NCI-H128 (cell line): ENCODE results near the gene USP22.

ENCODE experiments used
- DNase-seq: peaks from one replicate; lab custom pipeline; 2025; ENCODE audit not compliant: unreplicated experiment; lab: John Stamatoyannopoulos, UW

Gene USP22

GRCh38 chr17:21049457-21049856 lies 6.6 kb upstream of the USP22 start:
- DNase-seq, result no peak

- DNase-seq, result no peak
Measured at GRCh38 chr17:21046216-21046615, 3.4 kb upstream of the USP22 start.

GRCh38 chr17:21044971-21045370 lies 2.2 kb upstream of the USP22 start:
- DNase-seq, result no peak

GRCh38 chr17:21043296-21044232 lies 753 bp upstream of the USP22 start:
- DNase-seq, result peak; percentile 82

- DNase-seq, result no peak
Measured at GRCh38 chr17:21041741-21042457, 912 bp downstream of the USP22 start.

GRCh38 chr17:21039839-21040575 lies 2.8 kb downstream of the USP22 start:
- no peak for DNase-seq

- DNase-seq, result no peak
Measured at GRCh38 chr17:21037117-21037803, 5.6 kb downstream of the USP22 start.

GRCh38 chr17:21036361-21036881 lies 6.4 kb downstream of the USP22 start:
- no peak for DNase-seq

GRCh38 chr17:21035406-21035805 lies 7.4 kb downstream of the USP22 start:
- DNase-seq, result no peak

- no peak for DNase-seq
Measured at GRCh38 chr17:21034340-21035235, 8.2 kb downstream of the USP22 start.

- DNase-seq, result no peak
Measured at GRCh38 chr17:21033350-21033749, 9.5 kb downstream of the USP22 start.

GRCh38 chr17:21031756-21032396 lies 10.9 kb downstream of the USP22 start:
- no peak for DNase-seq

GRCh38 chr17:21030375-21030774 lies 12.4 kb downstream of the USP22 start:
- no peak for DNase-seq

- no peak for DNase-seq
Measured at GRCh38 chr17:21029515-21029914, 13.3 kb downstream of the USP22 start.

- no peak for DNase-seq
Measured at GRCh38 chr17:21029036-21029435, 13.8 kb downstream of the USP22 start.

- no peak for DNase-seq
Measured at GRCh38 chr17:21028192-21028591, 14.6 kb downstream of the USP22 start.

- DNase-seq, result no peak
Measured at GRCh38 chr17:21027031-21027430, 15.8 kb downstream of the USP22 start.

- no peak for DNase-seq
Measured at GRCh38 chr17:21025451-21025850, 17.4 kb downstream of the USP22 start.

GRCh38 chr17:21024024-21024423 lies 18.8 kb downstream of the USP22 start:
- no peak for DNase-seq
